HEK293T (cell line): ENCODE results near the gene HERC2.
"Not testable (repeated sequence)": the region's sequence is repeated elsewhere in the genome, so short reads cannot be mapped to it uniquely, and the experiment has no call there.

Experiments
- BHLHE40 ChIP-seq: fragments of 450-650 bp; IDR thresholded peaks from 2 replicates; pipeline ENCODE4 v1.6.1; 2016; ENCODE audit warnings: mild to moderate bottlenecking, moderate library complexity, borderline replicate concordance
- FOXK2 ChIP-seq: fragments of 450-650 bp; IDR thresholded peaks from 2 replicates; pipeline ENCODE4 v1.6.1; 2016; ENCODE audit warnings: mild to moderate bottlenecking

- TF ChIP-seq FOXK2, BHLHE40: not testable (repeated sequence)
Observed at GRCh38 chr15:28296814-28297213, 25.2 kb downstream of the HERC2 start.
